Measurements from ENCODE around the gene USP3. TPM values are rescaled to one million over a fixed set of nuclear protein-coding genes. Genes with fewer than 3 reads are reported as not detected.

USP3 gene
- total and polyA plus RNA-seq, 10 of the 15 experiments (the other 5 are each of a cell fraction or from before 2014, with no cell fraction given): 23.8 to 64.5 (median 50.3) TPM

DNA sequence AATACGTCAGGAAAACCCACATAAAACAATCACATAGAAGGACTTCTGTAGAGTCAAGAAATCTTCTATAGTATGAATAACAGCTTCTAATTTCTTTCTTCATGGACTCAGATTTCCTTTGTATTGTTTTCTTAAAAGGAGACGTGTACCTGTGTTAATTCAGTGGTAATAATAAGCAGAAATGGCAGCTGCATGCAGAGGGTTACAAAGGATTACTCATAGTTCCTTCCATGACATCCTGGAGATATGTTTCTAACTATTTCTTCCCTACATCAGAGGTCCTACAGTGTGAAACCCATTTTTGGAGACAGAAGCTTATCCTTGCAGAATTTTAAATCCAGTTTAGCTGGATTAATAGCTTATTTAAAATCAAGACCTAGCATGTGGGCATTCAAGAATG, 128.9 kb downstream of the USP3 start:
- intact Hi-C loops (cut with micrococcal nuclease; ENCODE audit: unreplicated experiment) (no loop called here), in situ Hi-C loops (cut with MboI) (no loop called here)
- Histone ChIP-seq H3K36me3 (ENCODE audit: control insufficient read depth in 2 of 2, insufficient read depth in 2 of 2, low read length in 1 of 2) (peaks cover 9 to 27% of the 10 kb centered on the region in 2 experiments), H4K20me1 (ENCODE audit: control insufficient read depth, insufficient read depth) (no peaks in the 10 kb centered on the region), H3K9ac (ENCODE audit: control insufficient read depth, insufficient read depth, low read length) (no peak overlapping the region), H3K27ac (ENCODE audit: control insufficient read depth, insufficient read depth) (no peak overlapping the region), H3K4me3 (no peak overlapping the region), H3K4me1 (ENCODE audit: control insufficient read depth, insufficient read depth, low read length) (no peaks in the 10 kb centered on the region), H3K27me3 (replicated peaks in 1 of 2; ENCODE audit: control insufficient read depth in 2 of 2, insufficient read depth in 2 of 2, low read length in 1 of 2) (no peaks in the 10 kb centered on the region), H2AFZ (ENCODE audit: control insufficient read depth, low read depth, low read length) (no peak overlapping the region), H3K4me2 (ENCODE audit: control insufficient read depth, insufficient read depth) (no peak overlapping the region), H3K79me2 (ENCODE audit: control insufficient read depth, insufficient read depth, low read length) (no peaks in the 10 kb centered on the region), H3K9me3 (replicated peaks; ENCODE audit: control insufficient read depth, insufficient read depth, low read length) (no peaks in the 10 kb centered on the region)
- 98% methylated on average over 2 of the region's 2 CpGs for WGBS (ENCODE audit: insufficient coverage, insufficient replicate concordance, low lambda C conversion rate, missing lambda C conversion rate)
- DNase-seq (ENCODE audit: low read depth, low spot score): no peak
- SMC1A ChIA-PET (ENCODE audit: uncharacterized antibody, unreplicated experiment): interaction anchor here (0.7 to 2.6 kb wide), 5 partner anchors 11 to 511 kb away, joined by 3 to 12 read pairs (median 3); no protein-coding TSS in a partner anchor
- CTCF ChIA-PET: interaction anchor here (0.6 to 5.0 kb wide), 5 partner anchors 11 to 34 kb away, joined by 3 to 29 read pairs (median 4); no protein-coding TSS in a partner anchor
- RAD21 ChIA-PET (ENCODE audit: unreplicated experiment): interaction anchor here (1.5 kb wide), 2 partner anchors 23 to 166 kb away, joined by 6 to 7 read pairs; no protein-coding TSS in a partner anchor
- POLR2A ChIA-PET: no interaction called here
- no TSS peak for BruUV-seq (replicated peaks)
- FAIRE-seq: no peak
- no peak for ATAC-seq
- TF ChIP-seq ESRRA (IDR thresholded peaks at IDR 0.05; ENCODE audit: low read length): no peak
- no peak for TF ChIP-seq MYC (IDR thresholded peaks at IDR 0.05; ENCODE audit: insufficient read depth, insufficient read length, insufficient replicate concordance, low read length, severe bottlenecking)
- TF ChIP-seq, protein P1, sequence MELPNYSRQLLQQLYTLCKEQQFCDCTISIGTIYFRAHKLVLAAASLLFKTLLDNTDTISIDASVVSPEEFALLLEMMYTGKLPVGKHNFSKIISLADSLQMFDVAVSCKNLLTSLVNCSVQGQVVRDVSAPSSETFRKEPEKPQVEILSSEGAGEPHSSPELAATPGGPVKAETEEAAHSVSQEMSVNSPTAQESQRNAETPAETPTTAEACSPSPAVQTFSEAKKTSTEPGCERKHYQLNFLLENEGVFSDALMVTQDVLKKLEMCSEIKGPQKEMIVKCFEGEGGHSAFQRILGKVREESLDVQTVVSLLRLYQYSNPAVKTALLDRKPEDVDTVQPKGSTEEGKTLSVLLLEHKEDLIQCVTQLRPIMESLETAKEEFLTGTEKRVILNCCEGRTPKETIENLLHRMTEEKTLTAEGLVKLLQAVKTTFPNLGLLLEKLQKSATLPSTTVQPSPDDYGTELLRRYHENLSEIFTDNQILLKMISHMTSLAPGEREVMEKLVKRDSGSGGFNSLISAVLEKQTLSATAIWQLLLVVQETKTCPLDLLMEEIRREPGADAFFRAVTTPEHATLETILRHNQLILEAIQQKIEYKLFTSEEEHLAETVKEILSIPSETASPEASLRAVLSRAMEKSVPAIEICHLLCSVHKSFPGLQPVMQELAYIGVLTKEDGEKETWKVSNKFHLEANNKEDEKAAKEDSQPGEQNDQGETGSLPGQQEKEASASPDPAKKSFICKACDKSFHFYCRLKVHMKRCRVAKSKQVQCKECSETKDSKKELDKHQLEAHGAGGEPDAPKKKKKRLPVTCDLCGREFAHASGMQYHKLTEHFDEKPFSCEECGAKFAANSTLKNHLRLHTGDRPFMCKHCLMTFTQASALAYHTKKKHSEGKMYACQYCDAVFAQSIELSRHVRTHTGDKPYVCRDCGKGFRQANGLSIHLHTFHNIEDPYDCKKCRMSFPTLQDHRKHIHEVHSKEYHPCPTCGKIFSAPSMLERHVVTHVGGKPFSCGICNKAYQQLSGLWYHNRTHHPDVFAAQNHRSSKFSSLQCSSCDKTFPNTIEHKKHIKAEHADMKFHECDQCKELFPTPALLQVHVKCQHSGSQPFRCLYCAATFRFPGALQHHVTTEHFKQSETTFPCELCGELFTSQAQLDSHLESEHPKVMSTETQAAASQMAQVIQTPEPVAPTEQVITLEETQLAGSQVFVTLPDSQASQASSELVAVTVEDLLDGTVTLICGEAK (IDR thresholded peaks at IDR 0.05; ENCODE audit: borderline replicate concordance): no peak
- TF ChIP-seq, protein P2, sequence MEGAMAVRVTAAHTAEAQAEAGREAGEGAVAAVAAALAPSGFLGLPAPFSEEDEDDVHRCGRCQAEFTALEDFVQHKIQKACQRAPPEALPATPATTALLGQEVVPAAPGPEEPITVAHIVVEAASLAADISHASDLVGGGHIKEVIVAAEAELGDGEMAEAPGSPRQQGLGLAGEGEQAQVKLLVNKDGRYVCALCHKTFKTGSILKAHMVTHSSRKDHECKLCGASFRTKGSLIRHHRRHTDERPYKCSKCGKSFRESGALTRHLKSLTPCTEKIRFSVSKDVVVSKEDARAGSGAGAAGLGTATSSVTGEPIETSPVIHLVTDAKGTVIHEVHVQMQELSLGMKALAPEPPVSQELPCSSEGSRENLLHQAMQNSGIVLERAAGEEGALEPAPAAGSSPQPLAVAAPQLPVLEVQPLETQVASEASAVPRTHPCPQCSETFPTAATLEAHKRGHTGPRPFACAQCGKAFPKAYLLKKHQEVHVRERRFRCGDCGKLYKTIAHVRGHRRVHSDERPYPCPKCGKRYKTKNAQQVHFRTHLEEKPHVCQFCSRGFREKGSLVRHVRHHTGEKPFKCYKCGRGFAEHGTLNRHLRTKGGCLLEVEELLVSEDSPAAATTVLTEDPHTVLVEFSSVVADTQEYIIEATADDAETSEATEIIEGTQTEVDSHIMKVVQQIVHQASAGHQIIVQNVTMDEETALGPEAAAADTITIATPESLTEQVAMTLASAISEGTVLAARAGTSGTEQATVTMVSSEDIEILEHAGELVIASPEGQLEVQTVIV (IDR thresholded peaks at IDR 0.05; ENCODE audit: borderline replicate concordance, partially characterized antibody): no peak
- TF ChIP-seq, protein P3, sequence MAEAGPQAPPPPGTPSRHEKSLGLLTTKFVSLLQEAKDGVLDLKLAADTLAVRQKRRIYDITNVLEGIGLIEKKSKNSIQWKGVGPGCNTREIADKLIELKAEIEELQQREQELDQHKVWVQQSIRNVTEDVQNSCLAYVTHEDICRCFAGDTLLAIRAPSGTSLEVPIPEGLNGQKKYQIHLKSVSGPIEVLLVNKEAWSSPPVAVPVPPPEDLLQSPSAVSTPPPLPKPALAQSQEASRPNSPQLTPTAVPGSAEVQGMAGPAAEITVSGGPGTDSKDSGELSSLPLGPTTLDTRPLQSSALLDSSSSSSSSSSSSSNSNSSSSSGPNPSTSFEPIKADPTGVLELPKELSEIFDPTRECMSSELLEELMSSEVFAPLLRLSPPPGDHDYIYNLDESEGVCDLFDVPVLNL (IDR thresholded peaks at IDR 0.05; ENCODE audit: low read depth, low read length): no peak
- TF ChIP-seq, protein P4, sequence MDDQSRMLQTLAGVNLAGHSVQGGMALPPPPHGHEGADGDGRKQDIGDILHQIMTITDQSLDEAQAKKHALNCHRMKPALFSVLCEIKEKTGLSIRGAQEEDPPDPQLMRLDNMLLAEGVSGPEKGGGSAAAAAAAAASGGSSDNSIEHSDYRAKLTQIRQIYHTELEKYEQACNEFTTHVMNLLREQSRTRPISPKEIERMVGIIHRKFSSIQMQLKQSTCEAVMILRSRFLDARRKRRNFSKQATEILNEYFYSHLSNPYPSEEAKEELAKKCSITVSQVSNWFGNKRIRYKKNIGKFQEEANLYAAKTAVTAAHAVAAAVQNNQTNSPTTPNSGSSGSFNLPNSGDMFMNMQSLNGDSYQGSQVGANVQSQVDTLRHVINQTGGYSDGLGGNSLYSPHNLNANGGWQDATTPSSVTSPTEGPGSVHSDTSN (IDR thresholded peaks at IDR 0.05; ENCODE audit: insufficient replicate concordance, low read depth, low read length): no peak
- no peak for TF ChIP-seq TBL1XR1 (IDR thresholded peaks at IDR 0.05; ENCODE audit: low read depth, low read length)
- TF ChIP-seq CHD1 (IDR thresholded peaks at IDR 0.05; ENCODE audit: low read depth, low read length): no peak
- no peak for TF ChIP-seq FOS (IDR thresholded peaks at IDR 0.05; ENCODE audit: borderline replicate concordance, extremely low read depth, insufficient read length)
- TF ChIP-seq, protein P5, sequence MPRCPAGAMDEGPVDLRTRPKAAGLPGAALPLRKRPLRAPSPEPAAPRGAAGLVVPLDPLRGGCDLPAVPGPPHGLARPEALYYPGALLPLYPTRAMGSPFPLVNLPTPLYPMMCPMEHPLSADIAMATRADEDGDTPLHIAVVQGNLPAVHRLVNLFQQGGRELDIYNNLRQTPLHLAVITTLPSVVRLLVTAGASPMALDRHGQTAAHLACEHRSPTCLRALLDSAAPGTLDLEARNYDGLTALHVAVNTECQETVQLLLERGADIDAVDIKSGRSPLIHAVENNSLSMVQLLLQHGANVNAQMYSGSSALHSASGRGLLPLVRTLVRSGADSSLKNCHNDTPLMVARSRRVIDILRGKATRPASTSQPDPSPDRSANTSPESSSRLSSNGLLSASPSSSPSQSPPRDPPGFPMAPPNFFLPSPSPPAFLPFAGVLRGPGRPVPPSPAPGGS (IDR thresholded peaks at IDR 0.05; ENCODE audit: borderline replicate concordance, insufficient read depth, low read depth, low read length, poor library complexity, severe bottlenecking): no peak
- TF ChIP-seq KLF5 (IDR thresholded peaks at IDR 0.05; ENCODE audit: partially characterized antibody): no peak
- no peak for TF ChIP-seq SMARCA5 (IDR thresholded peaks at IDR 0.05)
